Hematopoietic multipotent progenitor cell treated with erythropoietin and hydrocortisone succinate and interleukin-3 and kit ligand, for 8 days (in vitro differentiated cells): ENCODE results near the gene LCN10.
"Not testable (repeated sequence)": the region's sequence is repeated elsewhere in the genome, so short reads cannot be mapped to it uniquely, and the experiment has no call there.

Experiments
- DNase-seq: peaks from one replicate; pipeline ENCODE4 v3.0.0-alpha.2; 2015

LCN10 gene

GRCh38 chr9:136718345-136719194 lies 24.2 kb downstream of the LCN10 start:
- no peak for DNase-seq

GRCh38 chr9:136717399-136717798 lies 25.3 kb downstream of the LCN10 start:
- DNase-seq, result no peak

GRCh38 chr9:136714893-136715274 lies 27.9 kb downstream of the LCN10 start:
- no peak for DNase-seq

- DNase-seq, result peak; percentile 31
Measured at GRCh38 chr9:136714096-136714892, 28.4 kb downstream of the LCN10 start.

GRCh38 chr9:136713550-136713949 lies 29.2 kb downstream of the LCN10 start:
- peak; percentile 38 for DNase-seq

GRCh38 chr9:136712690-136713544 lies 29.8 kb downstream of the LCN10 start:
- DNase-seq, result no peak

GRCh38 chr9:136711751-136712689 lies 30.7 kb downstream of the LCN10 start, which contains the start of gene DIPK1B:
Gene DIPK1B, plus strand, starts transcription at chr9:136712572. Its CDS starts 94 bp downstream, at chr9:136712666.
- no peak for DNase-seq

- not testable (repeated sequence) for DNase-seq
Measured at GRCh38 chr9:136711219-136711648, 31.5 kb downstream of the LCN10 start.

GRCh38 chr9:136710543-136710942 lies 32.2 kb downstream of the LCN10 start:
- no peak for DNase-seq

GRCh38 chr9:136709454-136710109 lies 33.2 kb downstream of the LCN10 start:
- DNase-seq, result no peak

- DNase-seq, result no peak
Measured at GRCh38 chr9:136707849-136708517, 34.8 kb downstream of the LCN10 start.

- DNase-seq, result no peak
Measured at GRCh38 chr9:136707011-136707410, 35.7 kb downstream of the LCN10 start.

GRCh38 chr9:136705564-136705963 lies 37.2 kb downstream of the LCN10 start:
- no peak for DNase-seq

- DNase-seq, result not testable (repeated sequence)
Measured at GRCh38 chr9:136704741-136705140, 38.0 kb downstream of the LCN10 start.

- DNase-seq, result no peak
Measured at GRCh38 chr9:136703276-136703860, 39.4 kb downstream of the LCN10 start.

- no peak for DNase-seq
Measured at GRCh38 chr9:136701668-136702053, 41.1 kb downstream of the LCN10 start.

GRCh38 chr9:136700959-136701667 lies 41.6 kb downstream of the LCN10 start:
- DNase-seq, result peak; percentile 17

- DNase-seq, result no peak
Measured at GRCh38 chr9:136700304-136700703, 42.4 kb downstream of the LCN10 start.

- no peak for DNase-seq
Measured at GRCh38 chr9:136698635-136699246, 44.0 kb downstream of the LCN10 start.
